HG03571 (cell line): ENCODE measurements around the gene SZT2.
"Not testable (repeated sequence)": the region's sequence is repeated elsewhere in the genome, so short reads cannot be mapped to it uniquely, and the experiment has no call there.

ENCODE experiments used
- ATAC-seq: cut with Tn5 transposase; IDR thresholded peaks from one replicate; pipeline ENCODE4 v1.9.1; 2021; ENCODE audit not compliant: unreplicated experiment

The SZT2 gene

DNA sequence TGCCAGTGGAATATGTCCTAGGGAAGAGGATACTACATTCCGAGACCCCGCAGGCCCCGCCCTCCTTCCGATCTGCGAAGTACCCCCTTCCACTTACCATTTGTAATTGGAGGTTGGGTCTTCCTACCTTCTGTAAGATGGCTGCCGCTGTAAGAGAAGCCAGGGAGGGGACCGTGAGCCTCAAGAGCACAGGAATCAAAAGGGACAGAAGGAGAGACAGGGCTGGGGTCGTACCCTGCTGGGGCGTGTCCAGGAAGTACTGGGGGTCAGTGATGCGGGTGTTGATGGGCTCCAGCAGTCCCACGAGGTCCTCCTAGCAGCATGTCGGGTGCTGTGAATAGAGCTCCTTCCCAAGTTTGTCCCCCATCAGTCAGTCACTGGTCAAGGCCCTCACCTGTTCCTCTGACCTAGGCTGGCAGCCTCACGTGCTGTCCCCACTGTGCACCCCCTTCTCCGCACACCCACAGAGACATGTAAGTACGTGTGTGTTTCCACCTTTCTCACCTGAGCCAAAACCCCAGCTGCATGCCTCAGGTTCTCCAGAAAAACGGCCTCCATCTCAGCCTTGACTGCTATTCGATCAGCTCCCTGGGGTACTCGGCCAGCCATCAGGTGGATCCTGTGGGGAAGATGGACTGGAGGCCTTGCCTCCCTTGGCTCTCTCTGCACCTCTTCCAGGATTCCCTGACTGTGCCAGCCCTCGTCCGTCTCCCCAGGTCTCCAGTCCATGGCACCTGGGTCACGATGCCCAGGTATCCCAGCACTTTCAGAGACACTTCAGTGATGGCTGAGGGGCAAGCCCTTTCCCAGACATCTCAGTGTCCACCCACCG lies 62.2 kb downstream of the SZT2 start:
- no peak for ATAC-seq

DNA sequence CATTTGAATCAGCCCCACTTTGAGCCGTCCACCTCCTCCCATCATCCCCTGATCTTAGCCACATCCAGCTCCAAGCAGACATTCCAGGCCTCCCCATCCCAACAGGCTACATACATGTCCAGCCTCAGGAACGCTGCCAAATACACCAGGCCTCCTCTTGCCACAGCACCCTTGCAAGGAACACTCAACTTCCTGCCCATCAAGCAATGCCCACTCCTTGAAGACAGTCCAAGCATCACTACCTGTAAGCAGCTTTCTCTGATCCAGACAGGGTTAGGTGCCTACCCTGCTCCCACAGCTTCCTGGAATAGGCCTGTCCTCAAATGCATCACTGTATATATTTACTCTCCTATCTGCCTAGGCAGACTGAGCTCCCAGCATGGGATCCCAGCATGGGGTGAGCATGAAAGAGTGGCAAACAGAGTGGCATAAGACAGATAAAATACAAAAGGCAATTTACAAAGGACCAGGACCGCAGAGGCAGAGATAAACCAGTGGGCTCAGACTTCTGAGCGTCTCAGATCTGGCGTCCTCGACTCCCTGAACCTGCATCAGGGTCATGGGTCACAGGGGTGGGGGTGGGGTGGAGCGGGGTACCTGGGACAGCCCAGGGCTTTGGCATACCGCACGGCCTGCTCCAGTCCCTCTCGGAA lies 63.2 kb downstream of the SZT2 start:
- ATAC-seq = no peak

DNA sequence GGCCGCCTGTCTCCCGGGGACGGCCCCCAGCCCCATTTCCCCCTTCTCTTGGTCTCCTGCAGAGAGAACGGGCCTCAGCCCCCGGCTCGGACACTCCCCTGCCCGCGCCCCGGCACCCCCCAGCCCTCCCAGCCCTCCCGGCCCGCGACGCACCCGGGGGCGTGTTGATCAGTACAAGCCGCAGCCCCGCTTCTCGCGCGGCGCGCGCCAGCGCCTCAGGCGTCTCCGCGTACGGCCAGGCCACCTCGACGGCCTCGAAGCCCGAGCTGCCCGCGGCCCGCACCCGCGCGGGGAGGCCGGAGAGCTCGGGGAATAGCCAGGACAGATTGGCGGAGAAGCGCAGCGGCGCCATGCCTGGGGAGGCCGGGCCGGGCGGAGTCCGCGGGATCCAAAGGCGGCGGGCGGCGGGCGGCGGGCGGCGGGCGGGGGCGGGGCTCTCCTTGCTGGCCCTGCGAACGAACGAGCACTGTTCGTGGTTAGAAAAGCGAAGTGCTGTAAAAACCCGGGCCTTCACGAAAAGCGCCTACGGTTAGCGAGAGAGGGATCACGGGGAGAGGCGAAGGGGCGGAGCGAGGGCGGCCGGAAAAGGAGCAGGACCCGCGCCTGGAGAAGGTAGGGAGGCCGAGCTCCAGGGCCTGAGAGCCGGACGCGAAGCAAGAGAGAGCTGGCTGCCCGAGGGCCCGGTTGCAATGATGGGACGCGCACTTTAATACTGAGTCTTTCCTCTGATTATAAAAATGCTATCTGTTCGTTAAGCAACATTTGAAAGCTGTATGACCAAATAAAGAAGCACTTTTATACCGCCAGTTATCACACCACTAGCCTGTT lies 64.0 kb downstream of the SZT2 start, which contains the start of gene HYI:
TSS of gene HYI (minus strand) at position 490 of the 828 bp plus-strand sequence. CDS start at position 352, 138 bp downstream.
- no peak for ATAC-seq

DNA sequence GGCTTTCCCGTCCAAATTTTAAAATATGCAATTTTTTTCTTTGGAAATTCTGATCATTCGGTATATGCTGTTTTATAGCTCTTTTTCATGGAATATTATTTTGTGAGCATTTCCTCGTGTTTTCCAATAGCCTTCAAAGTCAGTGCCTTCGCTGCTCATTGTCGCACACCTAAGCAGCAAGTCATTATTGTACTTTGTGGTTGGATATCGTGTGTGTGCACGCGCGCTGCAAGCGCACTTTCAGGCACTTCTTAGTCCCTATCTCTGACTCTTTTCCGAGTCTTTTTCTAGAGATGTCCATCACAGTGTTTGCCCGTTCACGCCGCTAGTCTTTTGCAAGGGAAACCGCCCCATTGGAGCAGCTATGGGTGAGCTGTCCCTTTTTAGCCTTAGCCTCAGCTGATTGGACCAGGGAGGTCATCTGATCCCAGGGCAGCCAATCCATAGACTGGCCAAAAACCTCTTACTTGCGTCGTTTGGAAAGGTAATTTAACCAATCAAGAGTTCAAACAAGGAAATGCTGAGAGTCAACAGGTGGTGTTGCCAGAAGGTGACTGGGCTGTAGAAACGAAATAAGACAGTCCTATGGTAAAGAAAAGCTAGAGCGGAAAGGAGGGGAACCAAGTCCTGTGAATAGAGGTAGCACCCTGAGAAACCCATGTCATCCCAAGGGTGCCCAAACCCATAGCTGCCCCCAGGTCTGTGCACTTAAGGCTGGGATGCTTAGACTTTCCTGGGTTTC lies 64.7 kb downstream of the SZT2 start:
- no peak for ATAC-seq

DNA sequence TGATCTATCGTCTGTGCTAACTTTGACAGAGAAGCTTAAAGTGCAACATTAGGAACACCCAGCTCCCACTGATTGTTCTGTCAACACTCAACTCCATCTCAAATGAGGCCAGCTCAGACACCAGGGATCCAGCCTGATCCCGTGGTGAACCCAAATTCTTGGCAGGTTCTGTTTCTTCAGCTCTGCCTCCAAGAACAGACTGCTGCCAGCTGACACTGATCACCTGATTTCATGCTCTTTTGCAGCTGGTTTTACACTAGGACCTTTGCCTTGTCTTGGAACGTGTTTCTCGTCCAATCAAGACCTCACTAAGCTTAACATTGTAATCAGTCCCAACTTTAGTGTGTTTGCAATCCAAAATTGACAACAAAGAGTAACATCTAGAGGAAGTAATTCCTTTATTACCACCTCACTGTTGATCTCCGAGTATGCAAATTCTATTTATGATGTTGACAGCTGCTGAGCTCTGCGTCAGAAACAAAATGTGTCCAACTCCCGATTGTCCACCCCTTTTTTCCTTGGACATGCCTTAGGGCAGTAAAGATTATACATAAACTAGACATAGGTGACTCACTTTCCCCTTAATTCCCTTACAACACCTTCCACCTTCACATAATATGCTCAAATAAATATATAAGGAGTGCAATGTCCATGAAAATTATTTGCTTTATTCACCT lies 65.7 kb downstream of the SZT2 start:
- no peak for ATAC-seq

DNA sequence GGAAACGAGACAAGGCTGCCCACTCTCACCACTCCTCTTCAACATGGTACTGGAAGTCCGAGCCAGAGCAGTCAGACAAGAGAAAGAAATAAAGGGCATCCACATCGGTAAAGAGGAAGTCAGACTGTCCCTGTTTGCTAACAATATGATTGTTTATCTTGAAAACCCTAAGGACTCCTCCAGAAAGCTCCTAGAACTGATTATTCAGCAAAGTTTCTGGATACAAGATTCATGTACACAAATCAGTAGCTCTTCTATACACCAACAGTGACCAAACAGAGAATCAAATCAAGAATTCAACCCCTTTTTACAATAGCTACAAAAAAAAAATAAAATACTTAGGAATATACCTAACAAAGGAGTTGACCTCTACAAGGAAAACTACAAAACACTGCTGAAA lies 68.7 kb downstream of the SZT2 start:
- ATAC-seq = not testable (repeated sequence)

DNA sequence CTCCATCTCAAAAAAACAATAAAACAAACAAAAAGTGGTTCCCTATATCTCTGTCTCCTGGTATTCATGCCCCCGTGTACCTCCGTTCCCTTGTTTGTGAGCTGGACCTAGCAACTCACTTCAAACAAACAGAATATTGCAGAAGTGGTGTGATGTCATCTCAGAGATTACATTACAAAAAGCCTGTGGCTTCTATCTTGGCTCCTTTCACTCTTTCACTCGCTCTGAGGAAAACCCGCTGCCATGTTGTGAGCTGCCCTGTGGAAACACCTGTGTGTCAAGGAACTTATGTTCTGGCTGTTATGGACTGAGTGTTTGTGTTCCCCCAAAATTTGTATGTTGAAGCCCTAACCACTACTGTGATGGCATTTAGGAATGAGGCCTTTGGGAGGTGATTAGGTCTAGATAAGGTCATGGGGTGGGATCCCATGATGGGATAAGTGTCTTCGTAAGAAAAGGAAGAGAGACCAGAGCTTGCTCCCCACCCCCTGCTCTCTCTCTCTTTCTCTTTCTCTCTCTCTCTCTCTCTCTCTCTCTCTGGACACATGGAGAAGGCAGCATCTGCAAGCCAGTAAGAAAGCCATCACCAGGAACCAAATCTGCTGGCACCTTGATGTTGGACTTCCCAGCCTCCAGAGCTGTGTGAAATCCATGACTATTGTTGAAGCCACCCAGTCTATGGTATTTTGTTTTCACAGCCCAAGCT lies 71.4 kb downstream of the SZT2 start:
- no peak for ATAC-seq

DNA sequence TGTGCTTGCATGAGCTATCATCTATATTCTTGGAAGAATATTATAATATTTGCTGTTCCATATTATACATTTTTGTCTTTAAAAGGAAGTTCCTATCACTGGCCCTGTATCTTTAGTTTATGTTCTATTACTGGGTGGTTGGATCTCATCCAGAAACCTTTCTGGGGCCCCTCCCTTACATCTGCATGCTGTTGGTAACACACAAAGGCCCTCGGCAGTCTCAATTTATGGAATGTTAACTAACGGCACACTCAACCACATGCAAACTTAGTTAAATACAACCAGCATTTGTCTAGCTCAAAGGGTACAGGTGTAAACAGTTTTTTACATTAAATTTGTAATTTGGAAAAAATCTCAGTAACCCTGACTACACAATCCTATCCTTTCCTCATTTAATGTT lies 73.8 kb downstream of the SZT2 start:
- no peak for ATAC-seq

DNA sequence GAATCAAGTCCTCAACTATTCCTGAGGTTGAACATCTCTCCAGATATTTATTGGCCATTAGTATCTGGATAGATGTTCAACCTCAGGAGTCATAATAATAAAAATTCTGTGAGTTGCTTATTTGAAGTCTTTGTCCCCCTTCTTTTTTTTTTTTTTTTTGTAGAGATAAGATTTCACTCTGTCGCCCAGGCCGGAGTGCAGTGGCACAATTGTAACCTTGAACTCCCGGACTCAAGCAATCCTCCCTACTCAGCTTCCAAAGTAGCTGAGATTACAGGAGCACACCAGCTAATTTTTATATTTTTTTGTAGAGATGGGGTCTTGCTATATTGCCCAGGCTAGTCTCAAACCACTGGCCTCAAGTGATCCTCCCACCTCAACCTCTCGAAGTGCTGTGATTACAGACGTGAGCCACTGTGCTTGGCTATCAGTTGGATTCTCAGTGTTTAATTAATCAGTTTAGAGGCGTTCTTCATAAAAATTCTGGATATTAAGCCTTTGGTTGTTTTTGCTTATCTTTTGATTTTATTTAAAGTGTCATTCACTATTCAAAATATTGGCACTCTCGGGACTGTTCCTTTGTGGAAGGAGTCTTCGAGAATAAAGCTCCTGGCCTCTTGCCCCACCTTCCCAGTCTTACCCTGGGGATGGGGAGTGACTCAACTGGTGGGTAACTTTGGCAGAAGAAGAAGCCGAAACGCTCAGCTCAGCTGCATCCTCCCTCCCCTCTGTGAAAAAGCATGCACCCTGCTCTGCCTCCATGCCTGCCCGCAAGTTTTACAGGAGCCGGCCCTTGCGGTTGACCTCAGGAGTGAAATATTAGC lies 75.2 kb downstream of the SZT2 start:
- ATAC-seq = no peak

DNA sequence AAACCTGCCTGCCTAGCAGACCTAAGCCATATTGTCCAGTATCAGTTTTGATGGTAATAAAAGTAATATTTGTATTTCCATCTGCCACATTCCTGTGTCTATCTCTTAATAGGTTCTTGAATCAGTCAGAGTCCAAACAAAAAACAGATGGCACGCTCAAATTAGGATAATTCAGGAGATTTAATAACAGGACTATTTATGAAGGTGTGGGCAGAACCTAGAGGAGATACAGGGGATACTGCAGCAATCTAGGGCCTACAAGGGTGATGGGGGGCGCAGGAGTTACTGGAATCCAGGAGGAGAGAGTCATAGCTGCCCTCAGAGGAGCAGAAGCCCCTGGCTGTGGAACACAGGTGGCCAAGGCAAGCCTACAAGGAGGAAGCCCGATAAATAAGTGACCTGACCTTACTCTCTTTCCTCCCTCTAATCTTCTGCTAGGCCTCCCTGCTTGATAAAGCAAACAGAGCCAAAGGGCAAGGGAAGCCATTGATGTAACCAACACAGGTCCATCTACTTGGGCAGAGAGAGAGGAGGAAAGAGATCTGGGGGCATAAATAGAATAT lies 75.9 kb downstream of the SZT2 start:
- no peak for ATAC-seq

DNA sequence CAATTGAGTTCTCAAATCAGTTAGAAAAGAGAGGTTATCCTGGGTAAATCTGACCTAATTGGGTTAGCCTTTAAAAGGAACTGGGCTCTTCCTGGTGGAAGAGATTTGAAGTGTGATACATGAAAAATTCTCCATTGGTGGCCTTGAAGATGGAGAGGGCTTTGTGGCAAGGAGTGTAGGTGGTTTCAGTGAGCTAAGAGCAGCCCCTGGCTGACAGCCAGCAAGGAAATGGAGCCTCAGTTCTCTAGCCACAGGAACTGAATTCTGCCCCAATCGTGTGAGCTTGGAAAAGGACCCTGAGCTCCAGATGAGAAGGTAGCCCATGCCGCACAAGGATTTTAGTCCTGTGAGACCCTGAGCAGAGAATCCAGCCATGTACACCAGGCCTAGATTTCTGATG lies 76.7 kb downstream of the SZT2 start:
- ATAC-seq = no peak

DNA sequence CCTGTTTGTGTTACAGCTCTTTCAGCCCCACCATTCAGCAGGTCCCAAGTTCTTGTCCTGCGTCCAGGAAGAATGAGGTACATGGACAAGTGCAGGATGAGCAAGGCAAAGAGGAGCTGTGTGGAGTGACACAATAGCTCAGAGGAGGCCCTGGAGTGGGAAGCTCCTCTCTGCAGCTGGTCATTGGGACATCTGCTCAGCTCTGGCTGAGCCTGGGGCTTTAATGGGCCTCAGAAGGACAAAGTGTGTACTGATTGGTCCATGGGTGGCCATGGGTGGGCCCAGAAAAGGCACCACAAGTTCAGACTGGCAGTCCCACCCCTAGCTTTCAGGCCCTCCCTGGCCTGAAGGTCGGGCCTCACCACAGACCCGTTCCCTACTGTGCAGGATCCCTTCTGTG lies 78.7 kb downstream of the SZT2 start:
- ATAC-seq = no peak

DNA sequence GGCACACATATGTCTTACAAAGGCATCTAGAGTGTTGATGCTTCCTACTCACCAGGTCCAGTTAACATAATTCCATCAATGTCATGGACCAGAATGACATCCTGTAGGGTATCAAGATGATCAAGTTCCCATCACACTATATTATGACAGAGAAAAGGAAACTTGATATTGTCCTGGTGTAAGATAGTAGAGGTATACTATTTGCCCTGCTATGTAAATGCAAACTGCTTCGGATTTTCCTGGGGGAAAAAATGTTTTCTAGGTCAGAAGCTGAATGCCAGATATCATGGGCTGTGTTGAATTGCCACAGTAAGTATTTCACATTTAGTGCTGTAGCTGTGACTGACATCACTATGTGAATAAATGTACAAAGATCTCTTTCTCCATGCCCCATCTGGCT lies 80.2 kb downstream of the SZT2 start:
- ATAC-seq = no peak

DNA sequence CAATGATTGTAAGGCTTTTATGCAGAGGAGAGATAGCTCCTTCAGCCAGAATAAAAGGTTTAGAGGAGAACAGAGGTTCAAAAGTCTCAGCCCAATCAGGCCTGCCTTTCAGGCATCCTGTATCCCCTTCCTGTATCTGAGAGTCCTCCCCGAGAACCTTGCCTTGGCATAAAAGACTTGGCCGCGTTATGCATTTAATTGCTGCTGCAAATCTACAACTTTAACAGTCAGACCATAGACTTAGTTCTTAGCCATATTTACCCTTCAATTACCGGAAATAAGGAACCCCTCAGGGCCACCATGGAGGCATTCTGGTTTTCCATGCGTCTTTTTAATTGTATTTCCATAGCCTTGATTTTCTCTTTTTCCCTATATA lies 82.4 kb downstream of the SZT2 start:
- no peak for ATAC-seq

DNA sequence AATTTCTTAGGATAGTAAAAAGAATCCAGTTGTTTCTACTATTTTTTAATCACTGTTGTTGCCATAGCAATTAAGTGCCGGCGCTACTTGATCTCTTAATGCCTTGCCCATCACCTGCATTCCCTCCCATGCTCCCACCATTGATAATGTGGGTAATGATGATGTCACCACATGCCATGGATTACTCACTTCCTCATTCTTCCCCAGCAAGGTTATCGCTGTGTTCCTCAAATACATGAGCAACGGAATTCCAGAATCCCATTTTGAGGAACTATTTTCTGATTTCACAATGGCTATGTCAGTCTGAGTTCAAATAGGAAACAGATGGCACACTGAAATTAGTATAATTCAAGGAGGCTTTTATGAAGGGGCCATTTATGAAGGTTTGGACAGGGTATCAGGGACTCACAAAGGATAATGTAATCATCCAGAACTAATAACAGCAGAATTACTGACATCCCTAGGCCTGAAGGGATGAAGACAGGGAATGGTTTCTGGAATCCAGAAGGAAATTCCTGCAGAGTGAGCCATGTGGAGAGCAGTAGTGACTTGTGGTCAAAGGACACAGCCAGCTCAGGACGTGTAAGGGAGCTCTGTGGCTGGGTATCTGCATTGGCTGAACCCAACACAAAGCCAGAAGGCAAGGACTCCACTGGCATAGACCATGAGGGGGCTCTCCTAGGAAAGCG lies 82.9 kb downstream of the SZT2 start:
- not testable (repeated sequence) for ATAC-seq

DNA sequence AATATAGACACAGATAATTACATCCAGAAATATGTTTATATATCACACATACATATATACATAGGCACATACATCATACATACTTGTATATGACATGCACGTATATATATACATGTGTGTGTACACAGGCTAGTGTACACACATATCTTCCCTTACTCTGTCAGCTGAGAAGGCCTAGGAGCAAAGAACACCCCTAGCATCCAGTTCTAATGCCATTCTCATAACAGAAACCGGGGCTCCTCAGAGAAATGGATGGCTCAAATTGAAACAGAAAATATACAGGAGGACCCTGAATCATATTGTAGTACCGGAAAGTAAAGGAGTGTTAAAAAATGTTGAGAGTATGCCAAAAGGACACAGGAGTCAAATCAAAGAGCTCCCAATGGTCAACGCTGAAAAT lies 83.8 kb downstream of the SZT2 start:
- no peak for ATAC-seq

DNA sequence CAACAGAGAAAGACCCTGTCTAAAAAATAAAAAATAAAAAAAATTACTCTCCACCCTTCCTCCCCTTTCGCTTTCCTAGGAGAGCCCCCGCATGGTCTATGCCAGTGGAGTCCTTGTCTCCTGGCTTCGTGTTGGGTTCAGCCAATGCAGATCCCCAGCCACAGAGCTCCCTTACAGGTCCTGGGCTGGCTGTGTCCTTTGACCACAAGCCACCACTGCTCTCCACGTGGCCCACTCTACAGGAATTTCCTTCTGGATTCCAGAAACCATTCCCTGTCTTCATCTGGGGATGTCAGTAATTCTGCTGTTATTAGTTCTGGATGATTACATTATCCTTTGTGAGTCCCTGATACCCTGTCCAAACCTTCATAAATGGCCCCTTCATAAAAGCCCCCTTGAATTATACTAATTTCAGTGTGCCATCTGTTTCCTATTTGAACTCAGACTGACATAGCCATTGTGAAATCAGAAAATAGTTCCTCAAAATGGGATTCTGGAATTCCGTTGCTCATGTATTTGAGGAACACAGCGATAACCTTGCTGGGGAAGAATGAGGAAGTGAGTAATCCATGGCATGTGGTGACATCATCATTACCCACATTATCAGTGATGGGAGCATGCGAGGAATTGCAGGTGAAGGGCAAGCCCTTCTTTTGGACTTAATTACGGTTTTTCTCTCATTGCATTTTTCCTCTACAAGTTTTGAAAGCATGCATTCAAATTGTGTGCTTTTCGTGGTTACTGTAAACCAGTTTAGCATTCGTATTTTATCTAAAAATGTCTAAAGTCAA lies 86.1 kb downstream of the SZT2 start:
- ATAC-seq = not testable (repeated sequence)
